Endometrium (tissue), 2 donors: ENCODE measurements around the gene MCTP1.

Experiments
- FAIRE-seq: peaks from 2 replicates; lab custom pipeline; 2012; peaks lifted over from hg19 to GRCh38; lab: Jason Lieb, UNC
- donor health status: control.
- donor health status: control.

MCTP1 gene

GRCh38 chr5:95114305-95114704, 170.6 kb downstream of the MCTP1 start:
- no peak for FAIRE-seq

GRCh38 chr5:95113489-95113888, 171.4 kb downstream of the MCTP1 start:
- no peak for FAIRE-seq

DNA sequence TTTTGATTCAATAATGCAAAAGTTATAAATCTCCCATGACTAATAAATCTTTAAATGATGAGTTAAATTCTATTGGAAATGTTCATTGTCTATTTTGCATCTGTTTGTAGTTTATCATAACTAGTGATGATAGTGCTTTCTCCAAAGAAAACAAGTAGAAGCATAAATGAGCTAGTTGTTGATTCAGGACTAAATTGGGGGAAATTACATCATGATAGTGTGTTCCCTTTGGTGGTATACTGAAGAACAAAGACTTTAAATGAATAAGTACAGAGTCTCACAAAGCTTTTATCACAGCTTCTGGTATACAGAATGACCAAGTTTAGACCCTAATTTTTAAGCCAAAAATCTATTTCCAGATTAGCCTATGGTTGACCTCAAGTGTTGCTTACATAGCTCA, 173.8 kb downstream of the MCTP1 start:
- no peak for FAIRE-seq

- FAIRE-seq: no peak
Measured at GRCh38 chr5:95110118-95110517, 174.8 kb downstream of the MCTP1 start.

DNA sequence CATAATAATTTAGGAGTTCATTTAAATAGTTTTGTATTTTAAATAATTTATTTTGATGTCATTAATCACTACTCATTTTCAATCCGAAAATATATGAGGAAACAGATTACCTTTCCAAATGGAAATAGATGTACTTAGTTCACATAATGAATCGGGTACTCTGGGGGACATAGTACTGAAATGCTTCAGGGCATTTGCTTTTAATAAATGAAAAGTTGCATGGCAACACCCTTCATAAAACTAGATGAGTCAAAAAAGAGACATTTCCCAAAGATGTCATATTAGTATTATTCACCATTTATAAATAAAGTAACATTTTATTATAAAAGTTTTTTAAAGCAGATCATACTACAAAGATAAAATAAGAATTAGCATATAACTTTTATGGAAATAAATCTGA, 177.8 kb downstream of the MCTP1 start:
- FAIRE-seq: no peak

DNA sequence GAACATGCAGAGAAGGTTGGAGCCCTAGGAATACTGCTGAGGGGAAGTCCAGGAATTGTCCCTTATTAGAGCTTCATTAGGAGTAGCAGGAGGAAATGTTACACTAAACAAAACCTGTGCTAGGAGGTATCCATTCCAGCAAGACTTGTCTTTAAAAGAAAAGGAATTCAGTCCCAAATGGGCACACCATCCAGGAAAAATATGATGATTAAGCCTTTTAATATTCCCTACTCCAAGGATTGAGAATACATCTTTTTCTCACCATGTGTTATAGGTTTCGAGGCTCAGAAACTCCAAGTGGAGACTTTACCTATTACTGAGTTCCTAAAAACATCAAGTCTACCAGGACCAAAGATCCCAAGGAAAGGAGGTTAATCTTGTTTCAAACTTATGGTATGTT, 179.3 kb downstream of the MCTP1 start:
- FAIRE-seq: no peak

GRCh38 chr5:95102687-95103086, 182.2 kb downstream of the MCTP1 start:
- no peak for FAIRE-seq

GRCh38 chr5:95102080-95102479, 182.8 kb downstream of the MCTP1 start:
- no peak for FAIRE-seq

GRCh38 chr5:95100551-95100950, 184.3 kb downstream of the MCTP1 start:
- FAIRE-seq: no peak

- FAIRE-seq: no peak
Measured at GRCh38 chr5:95098012-95098411, 186.9 kb downstream of the MCTP1 start.

GRCh38 chr5:95093211-95093610, 191.7 kb downstream of the MCTP1 start:
- FAIRE-seq: no peak

DNA sequence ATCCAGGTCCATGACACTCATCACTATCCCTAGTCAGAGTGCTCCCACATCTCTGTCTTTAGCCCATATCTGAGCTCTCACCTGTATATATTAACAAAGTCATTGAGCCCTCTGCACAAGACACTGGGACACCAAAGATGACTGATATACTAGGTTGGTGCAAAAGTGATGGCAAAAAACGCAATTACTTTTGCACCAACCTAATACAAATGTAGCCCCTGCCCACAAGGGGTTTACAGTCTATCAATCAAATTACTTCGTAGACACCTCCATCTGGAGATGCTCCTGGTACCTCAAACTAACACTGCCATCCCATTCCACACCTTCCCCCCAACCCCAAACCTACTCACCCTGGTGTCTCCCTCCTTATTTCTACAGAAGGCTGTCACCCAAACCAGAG, 194.1 kb downstream of the MCTP1 start:
- FAIRE-seq: no peak

DNA sequence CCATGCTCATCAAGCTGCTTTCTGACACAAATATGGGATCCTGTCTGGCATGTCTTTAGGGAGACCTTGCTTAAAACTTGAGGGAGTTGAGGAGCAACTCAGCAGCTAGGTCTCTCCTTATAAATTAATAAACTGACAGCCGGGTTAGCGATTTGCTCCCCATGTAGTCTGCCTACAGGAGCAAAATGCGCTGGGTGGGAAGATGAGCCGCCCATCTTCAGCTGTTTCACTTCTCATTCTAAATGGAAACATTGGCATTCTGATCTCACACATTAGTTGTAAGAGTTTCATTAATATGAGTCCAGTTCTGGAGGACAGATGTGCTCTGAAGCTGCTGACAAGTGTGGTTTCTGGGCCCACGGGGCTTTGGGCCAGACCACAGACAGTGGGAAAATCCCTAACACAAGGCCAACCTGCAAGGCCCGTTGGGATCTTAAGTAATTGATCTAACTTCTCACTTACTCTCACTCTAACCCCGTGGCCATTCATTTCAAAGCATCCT, 197.0 kb downstream of the MCTP1 start:
- no peak for FAIRE-seq

DNA sequence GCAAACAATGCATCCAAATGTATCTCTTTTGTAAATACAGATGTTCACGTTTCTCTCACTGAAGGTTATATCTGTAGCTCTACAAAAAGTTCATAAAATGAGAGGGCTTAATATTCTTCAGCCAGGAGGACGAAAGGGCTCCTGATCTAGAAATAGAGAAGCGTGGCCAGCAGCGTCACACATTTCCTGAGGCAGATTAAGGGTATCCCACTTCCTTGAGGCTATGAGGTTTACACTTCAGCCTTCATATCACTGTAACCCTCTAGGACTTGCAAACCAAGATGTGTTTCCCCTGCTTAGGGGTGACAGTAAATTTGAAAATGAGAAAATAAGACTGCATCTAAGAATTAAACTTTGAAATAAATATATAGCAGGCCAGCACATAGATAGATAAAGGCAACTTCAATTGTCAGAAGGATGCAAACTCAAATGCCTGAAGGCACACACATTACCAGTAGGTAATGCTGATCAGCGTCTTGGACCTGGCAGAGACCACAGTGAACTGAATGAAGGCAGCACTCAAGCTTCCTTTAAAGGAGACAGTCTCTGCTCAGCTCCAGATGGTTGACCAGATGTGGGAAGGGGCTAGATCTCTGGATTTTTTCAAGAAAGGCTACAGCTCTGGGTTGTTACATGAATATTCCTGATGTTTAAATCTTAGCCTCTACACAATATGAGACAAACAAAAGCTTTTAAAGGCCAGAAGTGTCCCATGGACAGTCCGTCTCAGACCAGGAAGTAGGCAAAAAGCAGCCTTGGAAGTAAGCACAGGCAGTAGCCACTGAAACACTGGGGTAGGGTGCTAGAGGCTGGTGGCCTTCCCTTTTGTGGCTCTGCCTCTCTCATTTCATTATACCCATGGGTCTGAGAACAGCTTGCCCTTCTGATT, 197.7 kb downstream of the MCTP1 start:
- FAIRE-seq: no peak

GRCh38 chr5:95084757-95085156, 200.1 kb downstream of the MCTP1 start:
- no peak for FAIRE-seq

DNA sequence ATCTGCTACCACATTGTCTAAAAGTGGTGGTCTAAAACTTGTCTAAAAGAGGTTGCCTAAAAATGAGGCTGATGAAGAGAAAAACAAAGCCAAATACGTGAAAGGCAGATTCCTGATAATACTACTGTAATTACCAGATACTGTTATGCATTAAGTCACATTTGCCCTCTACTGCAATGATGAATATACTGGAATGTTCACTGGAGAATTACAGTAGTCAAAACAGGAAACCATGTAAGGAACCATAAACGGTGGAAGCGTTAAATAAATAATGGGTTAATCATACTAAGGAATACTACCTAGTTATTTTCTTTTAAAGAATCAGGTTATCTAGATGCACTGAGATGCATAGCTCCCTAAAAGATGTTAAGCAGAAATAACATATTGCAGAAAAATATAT, 201.3 kb downstream of the MCTP1 start:
- no peak for FAIRE-seq

- FAIRE-seq: no peak
Measured at GRCh38 chr5:95081982-95082381, 202.9 kb downstream of the MCTP1 start.

DNA sequence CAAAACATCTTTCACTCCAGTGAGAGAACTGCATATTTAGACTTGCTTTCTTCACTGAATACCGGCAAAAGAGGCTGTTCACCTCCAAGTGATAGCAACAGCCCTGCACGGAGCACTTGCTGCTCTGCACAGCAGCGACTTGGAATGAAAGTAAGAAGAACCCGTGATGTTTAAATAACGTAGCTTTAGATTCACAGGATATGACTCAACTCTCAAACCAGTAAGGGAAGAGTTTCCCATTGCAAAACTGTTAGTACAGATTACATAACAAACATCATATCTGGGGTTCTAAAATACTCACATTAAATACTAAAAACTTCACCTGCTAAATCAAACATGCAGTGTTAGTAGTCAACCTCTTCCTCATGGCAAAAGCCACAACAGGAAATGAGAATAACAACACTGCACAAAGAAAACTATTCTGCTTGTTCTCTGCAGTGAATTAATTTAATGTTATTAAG, 203.4 kb downstream of the MCTP1 start:
- FAIRE-seq: no peak

GRCh38 chr5:95080441-95080840, 204.5 kb downstream of the MCTP1 start:
- no peak for FAIRE-seq

DNA sequence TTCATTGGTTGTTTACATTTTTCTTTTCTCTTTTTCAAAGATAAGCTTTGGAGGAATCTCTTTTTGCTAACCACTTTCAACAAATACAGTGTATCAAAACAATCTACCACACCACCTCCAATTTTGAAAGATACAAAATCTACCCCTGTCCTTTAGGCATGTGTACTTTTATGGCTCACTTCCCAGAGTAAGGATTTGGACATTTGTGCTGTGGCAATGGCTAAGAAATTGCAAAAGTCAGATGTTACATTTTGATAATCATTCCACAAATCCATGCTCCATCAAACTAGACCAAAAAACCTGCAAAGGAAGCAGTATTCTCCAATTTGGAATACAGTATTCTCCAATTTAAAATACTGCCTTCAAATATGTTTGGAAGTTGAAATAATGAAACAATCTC, 204.9 kb downstream of the MCTP1 start:
- no peak for FAIRE-seq

- FAIRE-seq: no peak
Measured at GRCh38 chr5:95078868-95079267, 206.0 kb downstream of the MCTP1 start.

DNA sequence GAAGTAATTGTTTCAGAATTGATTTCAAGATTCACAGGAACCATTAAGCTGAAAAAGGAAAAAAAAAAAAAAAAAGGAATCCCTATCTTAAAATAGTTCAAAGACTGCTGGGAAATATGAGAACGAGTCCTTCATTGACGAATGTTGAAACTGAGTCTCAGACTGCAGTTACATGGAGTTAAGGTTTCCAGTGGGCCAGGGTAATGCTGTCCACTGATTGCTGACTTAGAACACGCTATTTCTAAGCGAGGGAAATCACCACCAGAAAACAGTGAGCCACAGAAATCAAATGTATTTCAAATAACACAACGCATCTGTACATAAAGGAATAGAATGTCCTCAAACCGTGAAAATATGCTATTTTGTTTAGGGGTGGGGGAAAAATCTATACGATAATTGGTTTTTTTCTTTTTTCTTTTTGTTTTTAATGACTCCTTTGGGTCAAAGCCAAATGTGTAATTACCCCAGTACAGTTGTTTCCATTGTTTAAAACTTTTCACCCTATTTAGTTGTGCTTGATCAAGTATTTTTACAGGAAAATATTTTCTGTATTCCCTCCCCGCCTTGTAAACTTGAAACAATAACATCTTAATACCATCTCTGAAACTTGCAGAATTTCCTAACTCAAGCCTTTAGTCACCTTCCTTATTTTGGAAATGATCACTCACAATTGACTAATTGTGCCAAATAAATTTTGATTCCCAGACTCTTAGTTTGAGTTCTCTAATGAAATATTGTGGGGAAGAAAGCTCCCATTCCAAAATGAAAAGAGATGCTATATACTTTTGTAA, 208.3 kb downstream of the MCTP1 start:
- FAIRE-seq: no peak

- FAIRE-seq: no peak
Measured at GRCh38 chr5:95075111-95075510, 209.8 kb downstream of the MCTP1 start.
